Measurements from ENCODE around the gene KLHL21. TPM values are rescaled to one million over a fixed set of nuclear protein-coding genes. Genes with fewer than 3 reads are reported as not detected.

The KLHL21 gene
- total and polyA plus RNA-seq, 9 of the 15 experiments (the other 6 are each of a cell fraction or from before 2014, with no cell fraction given) = 2.1 to 42.1 (median 17.5) TPM

DNA sequence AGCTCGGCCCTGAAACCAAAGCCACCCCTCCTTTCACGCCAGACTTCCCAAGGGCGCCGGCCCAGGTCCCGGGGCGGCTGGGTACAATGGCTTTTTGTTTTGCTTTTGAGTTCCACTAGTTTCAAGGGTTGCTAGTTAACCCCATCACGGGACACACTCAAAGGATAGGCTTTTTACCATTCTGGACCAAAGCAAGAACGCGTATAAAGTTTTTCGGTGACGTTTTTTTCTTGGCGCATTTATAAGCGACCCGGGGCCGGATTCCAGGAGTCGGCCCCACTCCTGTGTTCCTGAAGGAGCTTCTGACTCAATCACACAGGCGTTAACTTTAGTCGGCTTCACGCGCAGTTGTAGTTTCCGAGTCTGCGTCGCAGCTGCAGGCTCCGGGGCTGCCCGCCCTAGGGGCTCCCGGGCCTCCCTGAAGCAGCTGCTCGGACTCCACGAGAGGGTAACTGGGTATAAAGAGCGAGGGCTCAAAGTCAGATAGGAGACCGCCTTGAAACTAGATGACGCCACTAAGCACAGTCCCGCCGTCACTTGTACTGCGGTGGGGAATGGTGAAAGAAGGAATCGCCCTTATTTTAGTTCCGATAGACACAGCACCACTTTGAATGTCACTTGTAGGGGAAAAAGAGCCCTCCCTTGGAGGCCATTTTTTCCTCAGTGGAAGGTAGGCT is 707 bp upstream of the KLHL21 start (continued):
- TF ChIP-seq, protein P1, sequence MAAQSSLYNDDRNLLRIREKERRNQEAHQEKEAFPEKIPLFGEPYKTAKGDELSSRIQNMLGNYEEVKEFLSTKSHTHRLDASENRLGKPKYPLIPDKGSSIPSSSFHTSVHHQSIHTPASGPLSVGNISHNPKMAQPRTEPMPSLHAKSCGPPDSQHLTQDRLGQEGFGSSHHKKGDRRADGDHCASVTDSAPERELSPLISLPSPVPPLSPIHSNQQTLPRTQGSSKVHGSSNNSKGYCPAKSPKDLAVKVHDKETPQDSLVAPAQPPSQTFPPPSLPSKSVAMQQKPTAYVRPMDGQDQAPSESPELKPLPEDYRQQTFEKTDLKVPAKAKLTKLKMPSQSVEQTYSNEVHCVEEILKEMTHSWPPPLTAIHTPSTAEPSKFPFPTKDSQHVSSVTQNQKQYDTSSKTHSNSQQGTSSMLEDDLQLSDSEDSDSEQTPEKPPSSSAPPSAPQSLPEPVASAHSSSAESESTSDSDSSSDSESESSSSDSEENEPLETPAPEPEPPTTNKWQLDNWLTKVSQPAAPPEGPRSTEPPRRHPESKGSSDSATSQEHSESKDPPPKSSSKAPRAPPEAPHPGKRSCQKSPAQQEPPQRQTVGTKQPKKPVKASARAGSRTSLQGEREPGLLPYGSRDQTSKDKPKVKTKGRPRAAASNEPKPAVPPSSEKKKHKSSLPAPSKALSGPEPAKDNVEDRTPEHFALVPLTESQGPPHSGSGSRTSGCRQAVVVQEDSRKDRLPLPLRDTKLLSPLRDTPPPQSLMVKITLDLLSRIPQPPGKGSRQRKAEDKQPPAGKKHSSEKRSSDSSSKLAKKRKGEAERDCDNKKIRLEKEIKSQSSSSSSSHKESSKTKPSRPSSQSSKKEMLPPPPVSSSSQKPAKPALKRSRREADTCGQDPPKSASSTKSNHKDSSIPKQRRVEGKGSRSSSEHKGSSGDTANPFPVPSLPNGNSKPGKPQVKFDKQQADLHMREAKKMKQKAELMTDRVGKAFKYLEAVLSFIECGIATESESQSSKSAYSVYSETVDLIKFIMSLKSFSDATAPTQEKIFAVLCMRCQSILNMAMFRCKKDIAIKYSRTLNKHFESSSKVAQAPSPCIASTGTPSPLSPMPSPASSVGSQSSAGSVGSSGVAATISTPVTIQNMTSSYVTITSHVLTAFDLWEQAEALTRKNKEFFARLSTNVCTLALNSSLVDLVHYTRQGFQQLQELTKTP (IDR thresholded peaks at IDR 0.05; ENCODE audit: low read depth in 1 of 2, partially characterized antibody in 2 of 2) = peak in 1 of 2 experiments; percentile 42
- TF ChIP-seq, protein P2, sequence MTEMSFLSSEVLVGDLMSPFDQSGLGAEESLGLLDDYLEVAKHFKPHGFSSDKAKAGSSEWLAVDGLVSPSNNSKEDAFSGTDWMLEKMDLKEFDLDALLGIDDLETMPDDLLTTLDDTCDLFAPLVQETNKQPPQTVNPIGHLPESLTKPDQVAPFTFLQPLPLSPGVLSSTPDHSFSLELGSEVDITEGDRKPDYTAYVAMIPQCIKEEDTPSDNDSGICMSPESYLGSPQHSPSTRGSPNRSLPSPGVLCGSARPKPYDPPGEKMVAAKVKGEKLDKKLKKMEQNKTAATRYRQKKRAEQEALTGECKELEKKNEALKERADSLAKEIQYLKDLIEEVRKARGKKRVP (CRISPR knock-in tag; IDR thresholded peaks at IDR 0.05) = no peak
- TF ChIP-seq CCAR2 (IDR thresholded peaks at IDR 0.05; ENCODE audit: low read depth, low read length) (no peak), POLR2A (conservative IDR thresholded peaks at IDR 0.05) (peak; percentile 83), RBM17 (IDR thresholded peaks at IDR 0.05; ENCODE audit: borderline replicate concordance, low read depth, low read length) (no peak), CHD4 (IDR thresholded peaks at IDR 0.05; ENCODE audit: insufficient read depth, insufficient replicate concordance, low read depth, low read length, poor library complexity, severe bottlenecking) (peak; percentile 17), SREBF2 (CRISPR knock-in tag; IDR thresholded peaks at IDR 0.05) (no peak), CHD2 (IDR thresholded peaks at IDR 0.05; ENCODE audit: low read depth, low read length) (0 out of 2 replicates have a peak, but pooled peaks have one; percentile 20), NUFIP1 (IDR thresholded peaks at IDR 0.05; ENCODE audit: partially characterized antibody) (peak; percentile 45), POLR2G (IDR thresholded peaks at IDR 0.05; ENCODE audit: low read depth, low read length) (peak; percentile 60; the same call in 1 of the 2 replicates), TEAD1 (CRISPR knock-in tag; IDR thresholded peaks at IDR 0.05) (0 out of 4 replicates have a peak, but pooled peaks of 1 of the 2 experiments have one; percentile 6), GTF2E2 (tag; IDR thresholded peaks at IDR 0.05) (peak; percentile 81), HDAC3 (IDR thresholded peaks at IDR 0.05; ENCODE audit: borderline replicate concordance, partially characterized antibody) (no peak), ZNF23 (CRISPR knock-in tag; IDR thresholded peaks at IDR 0.05) (no peak), ZBTB7A (IDR thresholded peaks at IDR 0.05; ENCODE audit: borderline replicate concordance, control insufficient read depth, low read depth, low read length) (no peak; the same call in 1 of the 2 replicates)
- TF ChIP-seq, protein P3, sequence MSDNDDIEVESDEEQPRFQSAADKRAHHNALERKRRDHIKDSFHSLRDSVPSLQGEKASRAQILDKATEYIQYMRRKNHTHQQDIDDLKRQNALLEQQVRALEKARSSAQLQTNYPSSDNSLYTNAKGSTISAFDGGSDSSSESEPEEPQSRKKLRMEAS (CRISPR knock-in tag; IDR thresholded peaks at IDR 0.05) = no peak
- TF ChIP-seq, protein P4, sequence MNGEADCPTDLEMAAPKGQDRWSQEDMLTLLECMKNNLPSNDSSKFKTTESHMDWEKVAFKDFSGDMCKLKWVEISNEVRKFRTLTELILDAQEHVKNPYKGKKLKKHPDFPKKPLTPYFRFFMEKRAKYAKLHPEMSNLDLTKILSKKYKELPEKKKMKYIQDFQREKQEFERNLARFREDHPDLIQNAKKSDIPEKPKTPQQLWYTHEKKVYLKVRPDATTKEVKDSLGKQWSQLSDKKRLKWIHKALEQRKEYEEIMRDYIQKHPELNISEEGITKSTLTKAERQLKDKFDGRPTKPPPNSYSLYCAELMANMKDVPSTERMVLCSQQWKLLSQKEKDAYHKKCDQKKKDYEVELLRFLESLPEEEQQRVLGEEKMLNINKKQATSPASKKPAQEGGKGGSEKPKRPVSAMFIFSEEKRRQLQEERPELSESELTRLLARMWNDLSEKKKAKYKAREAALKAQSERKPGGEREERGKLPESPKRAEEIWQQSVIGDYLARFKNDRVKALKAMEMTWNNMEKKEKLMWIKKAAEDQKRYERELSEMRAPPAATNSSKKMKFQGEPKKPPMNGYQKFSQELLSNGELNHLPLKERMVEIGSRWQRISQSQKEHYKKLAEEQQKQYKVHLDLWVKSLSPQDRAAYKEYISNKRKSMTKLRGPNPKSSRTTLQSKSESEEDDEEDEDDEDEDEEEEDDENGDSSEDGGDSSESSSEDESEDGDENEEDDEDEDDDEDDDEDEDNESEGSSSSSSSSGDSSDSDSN (IDR thresholded peaks at IDR 0.05; ENCODE audit: borderline replicate concordance in 1 of 2, low read depth in 2 of 2, low read length in 2 of 2) = peak in 1 of 2 experiments; percentile 83; a peak in 2 of 4 replicates
- TF ChIP-seq, protein P5, sequence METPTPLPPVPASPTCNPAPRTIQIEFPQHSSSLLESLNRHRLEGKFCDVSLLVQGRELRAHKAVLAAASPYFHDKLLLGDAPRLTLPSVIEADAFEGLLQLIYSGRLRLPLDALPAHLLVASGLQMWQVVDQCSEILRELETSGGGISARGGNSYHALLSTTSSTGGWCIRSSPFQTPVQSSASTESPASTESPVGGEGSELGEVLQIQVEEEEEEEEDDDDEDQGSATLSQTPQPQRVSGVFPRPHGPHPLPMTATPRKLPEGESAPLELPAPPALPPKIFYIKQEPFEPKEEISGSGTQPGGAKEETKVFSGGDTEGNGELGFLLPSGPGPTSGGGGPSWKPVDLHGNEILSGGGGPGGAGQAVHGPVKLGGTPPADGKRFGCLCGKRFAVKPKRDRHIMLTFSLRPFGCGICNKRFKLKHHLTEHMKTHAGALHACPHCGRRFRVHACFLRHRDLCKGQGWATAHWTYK (CRISPR knock-in tag; IDR thresholded peaks at IDR 0.05) = peak; percentile 13; the same call in 1 of the 2 replicates
